HepG2 (cell line): Measurements from ENCODE around the gene NCF2. TPM values are rescaled to one million over a fixed set of nuclear protein-coding genes. Genes with fewer than 3 reads are reported as not detected.

Experiments used
- ATAC-seq: fragments of 200-7000 bp; cut with Tn5 transposase; 3 replicates; pipeline ENCODE4 v1.9.1; 2020; ENCODE audit warnings: mild to moderate bottlenecking, moderate library complexity
- BruUV-seq: library from RNA; stranded (reverse); fragments of 400-500 nt; replicated peaks from 2 replicates; lab custom pipeline; 2021; lab: Mats Ljungman, UMichigan
- CTCF ChIA-PET: fragments of 300-600 bp; formaldehyde crosslinking; extraction: SDS; loops from one replicate; lab custom pipeline; 2021; ENCODE audit warnings: low total read pairs, inconsistent platforms, low intra/inter-chr PET ratio; lab: Yijun Ruan, JAX
- POLR2A ChIA-PET: fragments of 350-600 bp; sonication (Branson Sonifier 250); formaldehyde crosslinking; loops from one replicate; lab custom pipeline; 2020; ENCODE audit warnings: antibody characterized with exemption, inconsistent platforms; lab: Yijun Ruan, JAX
- DNase-seq: peaks from one replicate; pipeline ENCODE4 v3.0.0-alpha.2; 2015; ENCODE audit warnings: low spot score
- FAIRE-seq: peaks from 3 replicates; lab custom pipeline; 2011; peaks lifted over from hg19 to GRCh38; lab: Jason Lieb, UNC
- H2AFZ ChIP-seq: one replicate; pipeline ENCODE4 v1.6.1; 2011; ENCODE audit warnings: low read length, inconsistent platforms
- H3K27ac ChIP-seq: fragments of 300-600 bp; 3 replicates; pipeline ENCODE4 v1.8.0; 2011; ENCODE audit warnings: mixed run types, mild to moderate bottlenecking, mixed read lengths, low read length, inconsistent platforms; ENCODE audit not compliant: insufficient read depth; ENCODE audit errors: extremely low read length
- H3K27me3 ChIP-seq, 2 experiments: fragments of 200-600 bp in 1 of 2; 2 replicates in 1 of 2; 3 replicates in 1 of 2; pipeline versions ENCODE4 v1.6.0 to v1.8.0; 2011; ENCODE audit warnings: low read length in 2 of 2, mild to moderate bottlenecking in 2 of 2, moderate library complexity in 2 of 2, inconsistent platforms in 1 of 2; ENCODE audit not compliant: insufficient read depth in 2 of 2, control insufficient read depth in 1 of 2
- H3K36me3 ChIP-seq, 2 experiments: fragments of 200-600 bp in 1 of 2; replicated peaks in 1 of 2; 2 replicates in 1 of 2; 3 replicates in 1 of 2; pipeline versions ENCODE4 v1.5.1 to v1.8.0; 2011; ENCODE audit warnings: low read length in 2 of 2, inconsistent platforms in 1 of 2; ENCODE audit not compliant: insufficient read depth in 2 of 2, control insufficient read depth in 1 of 2
- H3K4me1 ChIP-seq: 2 replicates; pipeline ENCODE4 v1.5.1; 2012; ENCODE audit warnings: low read length, inconsistent platforms; ENCODE audit not compliant: insufficient read depth
- H3K4me2 ChIP-seq: 2 replicates; pipeline ENCODE4 v1.6.0; 2011; ENCODE audit warnings: low read depth, low read length, inconsistent platforms
- H3K4me3 ChIP-seq, 3 experiments: fragments of 200-600 bp in 1 of 3; sonication (generic), shearing (Covaris generic) in 1 of 3; replicated peaks in 1 of 3; 2 replicates each; pipeline ENCODE4 v1.5.1; 2011 to 2016; ENCODE audit warnings: low read length in 3 of 3, inconsistent platforms in 2 of 3, low read depth in 2 of 3, mild to moderate bottlenecking in 2 of 3, control low read depth in 1 of 3, mixed read lengths in 1 of 3; ENCODE audit not compliant: insufficient read depth in 1 of 3
- H3K79me2 ChIP-seq: one replicate; pipeline ENCODE4 v1.6.1; 2011; ENCODE audit warnings: low read length, inconsistent platforms; ENCODE audit not compliant: insufficient read depth
- H3K9ac ChIP-seq: 2 replicates; pipeline ENCODE4 v1.6.0; 2011; ENCODE audit warnings: mild to moderate bottlenecking, low read depth, low read length, inconsistent platforms; ENCODE audit not compliant: insufficient read depth
- H3K9me3 ChIP-seq: 2 replicates; pipeline ENCODE4 v1.5.1; 2012; ENCODE audit warnings: mild to moderate bottlenecking, low read length
- H4K20me1 ChIP-seq: 2 replicates; pipeline ENCODE4 v1.6.0; 2011; ENCODE audit warnings: inconsistent platforms, mild to moderate bottlenecking, low read length, moderate library complexity; ENCODE audit not compliant: insufficient read depth
- CCDC6 ChIP-seq: sonication (generic); formaldehyde crosslinking; IDR thresholded peaks from 2 replicates; pipeline ENCODE4 v1.8.1; 2022; ENCODE audit warnings: mild to moderate bottlenecking, missing genetic modification reagents, moderate library complexity
- CEBPZ ChIP-seq: IDR thresholded peaks from 2 replicates; pipeline ENCODE4 v1.6.1; 2012; ENCODE audit warnings: low read length, improper control_type of control experiment
- MIER3 ChIP-seq: IDR thresholded peaks from 2 replicates; pipeline ENCODE4 v1.6.1; 2016; ENCODE audit warnings: missing compliant biosample characterization, borderline replicate concordance
- MYNN ChIP-seq: sonication (generic); formaldehyde crosslinking; IDR thresholded peaks from 2 replicates; pipeline ENCODE4 v1.4.0; 2020; ENCODE audit warnings: mild to moderate bottlenecking, low read depth, missing genetic modification reagents
- SAFB2 ChIP-seq: sonication (generic); formaldehyde crosslinking; IDR thresholded peaks from 2 replicates; pipeline ENCODE4 v1.5.1; 2020; ENCODE audit warnings: missing genetic modification reagents, low read depth, mild to moderate bottlenecking, borderline replicate concordance
- TBX3 ChIP-seq: fragments of 450-650 bp; IDR thresholded peaks from 2 replicates; pipeline ENCODE4 v1.6.1; 2017; ENCODE audit warnings: antibody characterized with exemption, mild to moderate bottlenecking, inconsistent platforms, borderline replicate concordance
- ZNF205 ChIP-seq: IDR thresholded peaks from 2 replicates; pipeline ENCODE4 v1.6.1; 2018; ENCODE audit warnings: missing biosample characterization, missing genetic modification reagents
- ZNF263 ChIP-seq: sonication (generic); formaldehyde crosslinking; IDR thresholded peaks from 2 replicates; pipeline ENCODE4 v1.4.0; 2020; ENCODE audit warnings: missing genetic modification reagents
- ZNF562 ChIP-seq: sonication (generic); formaldehyde crosslinking; IDR thresholded peaks from 2 replicates; pipeline ENCODE4 v1.8.0; 2022; ENCODE audit warnings: missing genetic modification reagents, borderline replicate concordance
- ZNF772 ChIP-seq: sonication (generic); formaldehyde crosslinking; IDR thresholded peaks from 2 replicates; pipeline ENCODE4 v1.5.0; 2020; ENCODE audit warnings: mild to moderate bottlenecking, missing genetic modification reagents
- ZNF878 ChIP-seq: sonication (generic); formaldehyde crosslinking; IDR thresholded peaks from 2 replicates; pipeline ENCODE4 v1.8.1; 2023; ENCODE audit warnings: mild to moderate bottlenecking, missing genetic modification reagents, moderate library complexity
- WGBS: methylation state at CpG from one replicate; pipeline ENCODE4 v1.1.6; 2017; ENCODE audit warnings: low lambda C conversion rate; 5-methylcytosine and 5-hydroxymethylcytosine counted together
- in situ Hi-C: cut with HindIII; loops from 2 replicates; pipeline ENCODE4 v1.10.0; 2017; ENCODE audit warnings: low pct_unique_long_range_greater_than_20kb; ENCODE audit not compliant: extremely low pct_ligation_motif_present
- intact Hi-C: fragments of 100-400 bp; cut with micrococcal nuclease; formaldehyde crosslinking; loops from one replicate; pipeline ENCODE4 v1.10.0; 2022; ENCODE audit not compliant: unreplicated experiment
- polyA plus RNA-seq, 8 experiments: library from polyadenylated mRNA; depleted of rRNA in 3 of 8; stranded (reverse) in 7 of 8; unstranded in 1 of 8; fragments of >200 nt; fragmentation: Illumina TruSeq in 4 of 8; extraction: Trizol in 4 of 8; gene quantifications; 2 replicates each; pipeline versions ENCODE4 v1.2.1 to v1.2.3, GENCODE V29; 2011 to 2016; ENCODE audit warnings: low read depth in 4 of 8, missing spikeins in 1 of 8, mixed read lengths in 1 of 8; ENCODE audit not compliant: insufficient read depth in 1 of 8
- total RNA-seq, 5 experiments: library from RNA; depleted of rRNA; stranded (reverse); fragments of >200 nt; fragmentation: Illumina TruSeq; extraction: Trizol; gene quantifications; 2 replicates each; pipeline ENCODE4 v1.2.3, GENCODE V29; 2016; ENCODE audit warnings: low read depth in 1 of 5
- TF ChIP-seq, protein P1 (sequence below): sonication (generic); formaldehyde crosslinking; IDR thresholded peaks from 2 replicates; pipeline ENCODE4 v1.4.0; 2020; ENCODE audit warnings: mild to moderate bottlenecking, missing genetic modification reagents

Gene NCF2
- total and polyA plus RNA-seq, 2 of the 13 experiments (the other 11 are each of a cell fraction or from before 2014, with no cell fraction given) = 0.18 to 0.46 TPM

DNA sequence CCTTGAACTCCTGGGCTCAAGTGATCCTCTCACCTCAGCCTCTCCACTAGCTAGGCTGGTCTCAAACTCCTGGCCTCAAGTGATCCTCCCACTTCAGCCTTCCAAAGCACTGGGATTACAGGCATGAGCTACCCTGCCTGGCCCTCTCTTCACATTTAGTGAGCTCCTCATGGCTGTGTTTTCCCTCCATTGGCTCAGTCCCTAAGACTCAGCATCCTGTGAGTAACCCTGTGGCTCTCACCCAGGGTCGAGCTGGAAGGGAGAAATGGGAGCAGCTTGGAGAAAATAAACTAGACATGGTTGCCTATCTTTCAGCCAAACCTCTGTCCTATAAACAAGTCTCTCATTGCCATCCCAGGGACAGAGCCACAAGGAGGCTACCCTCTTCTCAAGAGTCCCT is 17.5 kb downstream of the NCF2 start (continued):
- TF ChIP-seq, protein P1, sequence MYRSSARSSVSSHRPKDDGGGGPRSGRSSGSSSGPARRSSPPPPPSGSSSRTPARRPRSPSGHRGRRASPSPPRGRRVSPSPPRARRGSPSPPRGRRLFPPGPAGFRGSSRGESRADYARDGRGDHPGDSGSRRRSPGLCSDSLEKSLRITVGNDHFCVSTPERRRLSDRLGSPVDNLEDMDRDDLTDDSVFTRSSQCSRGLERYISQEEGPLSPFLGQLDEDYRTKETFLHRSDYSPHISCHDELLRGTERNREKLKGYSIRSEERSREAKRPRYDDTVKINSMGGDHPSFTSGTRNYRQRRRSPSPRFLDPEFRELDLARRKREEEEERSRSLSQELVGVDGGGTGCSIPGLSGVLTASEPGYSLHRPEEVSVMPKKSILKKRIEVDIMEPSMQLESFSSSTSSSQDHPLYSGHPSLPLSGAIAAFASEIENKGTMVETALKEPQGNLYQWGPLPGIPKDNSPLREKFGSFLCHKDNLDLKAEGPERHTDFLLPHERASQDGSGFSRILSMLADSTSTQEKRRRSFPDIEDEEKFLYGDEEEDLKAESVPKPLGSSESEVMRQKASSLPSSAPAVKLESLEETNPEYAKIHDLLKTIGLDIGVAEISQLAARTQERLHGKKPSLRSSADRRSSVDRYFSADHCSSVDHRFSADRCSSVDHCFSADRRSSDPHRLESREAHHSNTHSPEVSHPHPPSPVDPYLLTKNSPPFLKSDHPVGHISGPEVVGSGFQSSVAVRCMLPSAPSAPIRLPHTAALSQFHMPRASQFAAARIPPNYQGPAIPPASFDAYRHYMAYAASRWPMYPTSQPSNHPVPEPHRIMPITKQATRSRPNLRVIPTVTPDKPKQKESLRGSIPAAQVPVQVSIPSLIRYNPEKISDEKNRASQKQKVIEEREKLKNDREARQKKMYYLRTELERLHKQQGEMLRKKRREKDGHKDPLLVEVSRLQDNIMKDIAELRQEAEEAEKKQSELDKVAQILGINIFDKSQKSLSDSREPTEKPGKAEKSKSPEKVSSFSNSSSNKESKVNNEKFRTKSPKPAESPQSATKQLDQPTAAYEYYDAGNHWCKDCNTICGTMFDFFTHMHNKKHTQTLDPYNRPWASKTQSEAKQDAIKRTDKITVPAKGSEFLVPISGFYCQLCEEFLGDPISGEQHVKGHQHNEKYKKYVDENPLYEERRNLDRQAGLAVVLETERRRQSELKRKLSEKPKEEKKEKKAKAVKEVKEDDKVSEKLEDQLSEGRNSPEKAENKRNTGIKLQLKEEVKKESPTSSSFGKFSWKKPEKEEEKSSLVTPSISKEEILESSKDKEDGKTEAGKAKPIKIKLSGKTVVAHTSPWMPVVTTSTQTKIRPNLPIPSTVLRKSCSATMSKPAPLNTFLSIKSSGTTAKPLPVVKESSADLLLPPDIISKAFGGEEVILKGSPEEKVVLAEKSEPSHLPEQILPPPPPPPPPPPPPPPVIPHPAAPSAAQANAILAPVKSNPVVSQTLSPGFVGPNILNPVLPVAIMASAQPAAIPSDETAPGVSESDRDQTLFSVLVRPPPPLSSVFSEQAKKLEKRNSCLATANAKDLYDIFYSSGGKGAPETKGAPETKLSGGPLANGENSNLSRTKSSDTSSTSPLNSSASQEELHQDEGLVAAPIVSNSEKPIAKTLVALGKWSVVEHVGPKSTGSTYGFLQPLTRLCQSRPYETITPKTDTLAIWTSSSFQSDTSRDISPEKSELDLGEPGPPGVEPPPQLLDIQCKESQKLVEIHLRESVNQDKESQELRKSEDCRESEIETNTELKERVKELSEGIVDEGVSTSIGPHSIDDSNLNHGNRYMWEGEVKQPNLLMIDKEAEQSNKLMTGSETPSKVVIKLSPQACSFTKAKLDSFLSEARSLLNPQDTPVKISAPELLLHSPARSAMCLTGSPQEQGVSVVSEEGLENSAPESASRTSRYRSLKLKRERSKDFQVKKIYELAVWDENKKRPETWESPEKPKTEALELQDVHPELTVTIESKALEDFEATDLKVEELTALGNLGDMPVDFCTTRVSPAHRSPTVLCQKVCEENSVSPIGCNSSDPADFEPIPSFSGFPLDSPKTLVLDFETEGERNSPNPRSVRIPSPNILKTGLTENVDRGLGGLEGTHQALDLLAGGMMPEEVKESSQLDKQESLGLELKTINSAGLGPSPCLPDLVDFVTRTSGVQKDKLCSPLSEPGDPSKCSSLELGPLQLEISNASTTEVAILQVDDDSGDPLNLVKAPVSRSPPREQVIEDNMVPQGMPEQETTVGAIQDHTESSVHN = no peak
- TF ChIP-seq CCDC6 (CRISPR knock-in tag) = no peak

DNA sequence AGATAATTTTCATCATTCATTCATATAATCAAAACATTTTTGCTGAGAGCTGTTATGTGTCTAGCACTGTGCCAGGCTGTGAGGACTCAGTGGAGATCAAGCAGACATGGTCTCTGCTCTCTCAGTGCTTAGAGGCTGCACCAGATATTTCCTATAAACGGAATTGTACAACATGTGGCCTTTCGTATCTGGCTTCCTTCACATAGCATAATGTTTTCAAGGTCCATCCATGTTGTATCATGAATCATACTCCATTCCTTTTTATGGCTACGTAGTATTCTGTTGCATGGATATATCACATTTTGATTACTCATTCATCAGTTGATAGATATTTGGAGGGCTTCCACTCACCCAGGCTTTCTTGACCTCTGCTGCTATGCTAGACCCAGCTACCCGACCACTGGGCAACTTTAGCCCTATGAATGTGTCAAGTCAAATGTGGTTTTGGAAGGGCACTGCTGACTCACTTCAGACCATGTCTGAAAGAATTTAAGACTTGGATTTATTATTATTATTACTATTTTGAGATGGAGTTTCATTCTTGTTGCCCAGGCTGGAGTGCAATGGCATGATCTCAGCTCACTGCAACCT is 18.5 kb downstream of the NCF2 start:
- Histone ChIP-seq H3K79me2 (no peaks in the 10 kb centered on the region), H3K27ac (no peak overlapping the region), H3K4me3 (no peak overlapping the region), H4K20me1 (no peaks in the 10 kb centered on the region), H3K4me2 (no peak overlapping the region), H3K9me3 (no peaks in the 10 kb centered on the region), H3K4me1 (peaks cover 18% of the 10 kb centered on the region), H3K27me3 (no peaks in the 10 kb centered on the region), H3K9ac (no peak overlapping the region), H2AFZ (no peak overlapping the region), H3K36me3 (no peaks in the 10 kb centered on the region)
- ATAC-seq (no peak), FAIRE-seq (no peak), DNase-seq (no peak)
- in situ Hi-C loops = loop anchor here (25.0 kb wide), 1 partner anchor 284 kb away; no protein-coding TSS in a partner anchor
- CTCF ChIA-PET = no interaction called here
- 57% methylated on average over 4 of the region's 4 CpGs for WGBS
- no TSS peak for BruUV-seq
- POLR2A ChIA-PET = interaction anchor here (0.7 kb wide), 1 partner anchor 93 kb away, joined by 4 read pairs; no protein-coding TSS in a partner anchor
- TF ChIP-seq MYNN (CRISPR knock-in tag) (no peak), ZNF205 (CRISPR knock-in tag) (no peak), MIER3 (CRISPR knock-in tag) (no peak), CEBPZ (no peak), ZNF562 (CRISPR knock-in tag) (no peak), ZNF772 (CRISPR knock-in tag) (no peak), SAFB2 (CRISPR knock-in tag) (no peak), ZNF263 (CRISPR knock-in tag) (no peak), ZNF878 (CRISPR knock-in tag) (no peak), TBX3 (no peak)
- intact Hi-C loops = no loop called here
